ENCODE results near the gene SRD5A1. TPM values are rescaled to one million over a fixed set of nuclear protein-coding genes. Genes with fewer than 3 reads are reported as not detected.

Gene SRD5A1
- total RNA-seq, 1 donor from 2014 or later: 16.2 TPM

DNA sequence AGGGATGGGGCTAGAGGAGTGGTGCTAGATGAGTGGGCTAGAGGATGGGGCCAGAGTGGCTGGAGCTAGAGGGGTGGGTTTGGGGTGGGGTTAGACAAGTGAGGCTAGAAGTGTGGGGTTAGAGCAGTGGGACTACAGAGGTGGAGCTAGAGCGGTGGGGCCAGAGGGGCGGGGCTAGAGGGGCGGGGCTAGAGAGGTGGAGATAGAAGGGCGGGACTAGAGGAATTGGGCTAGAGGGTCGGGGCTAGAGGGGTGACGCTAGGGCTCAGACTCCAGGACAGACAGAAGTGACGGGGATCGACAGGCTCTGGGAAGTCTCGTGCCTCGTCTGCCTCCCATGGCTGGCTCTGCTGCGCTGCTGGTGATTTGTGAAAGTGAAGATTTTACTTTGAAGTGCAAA lies 49.0 kb downstream of the SRD5A1 start:
- no peaks in the 10 kb centered on the region for H3K36me3 Mint-ChIP-seq
- Histone ChIP-seq H3K27ac (no peak overlapping the region), H3K9ac (no peak overlapping the region), H2AFZ (replicated peaks) (no peak overlapping the region), H3F3A (ENCODE audit: low read depth) (peaks cover 1% of the 10 kb centered on the region), H4K20me1 (ENCODE audit: low read depth) (peaks cover 10% of the 10 kb centered on the region), H3K79me2 (ENCODE audit: low read depth) (no peaks in the 10 kb centered on the region), H3K27me3 (peaks cover 19% of the 10 kb centered on the region), H3K9me3 (ENCODE audit: low read depth) (no peaks in the 10 kb centered on the region), H3K4me2 (no peak overlapping the region), H3K4me3 (no peak overlapping the region), H3K36me3 (no peaks in the 10 kb centered on the region), H3K4me1 (no peaks in the 10 kb centered on the region)
- DNase-seq (ENCODE audit: low spot score): peak; percentile 9
- no peaks in the 10 kb centered on the region for H3K9me3 Mint-ChIP-seq
- H3K27ac Mint-ChIP-seq: no peak overlapping the region
- H3K4me1 Mint-ChIP-seq: peaks cover 11% of the 10 kb centered on the region
- no peak for TF ChIP-seq EZH2phosphoT487 (IDR thresholded peaks at IDR 0.05)
- no peak for TF ChIP-seq EZH2 (IDR thresholded peaks at IDR 0.05)
- no peak for TF ChIP-seq CTCF (IDR thresholded peaks at IDR 0.05)
- H3K4me3 Mint-ChIP-seq: no peak overlapping the region
- H3K27me3 Mint-ChIP-seq (ENCODE audit: insufficient read depth, low read depth): peaks cover 6% of the 10 kb centered on the region

GRCh38 chr5:6683241-6683640 lies 50.0 kb downstream of the SRD5A1 start:
- Histone ChIP-seq H3K27ac (no peak overlapping the region), H2AFZ (replicated peaks) (no peak overlapping the region), H3K4me3 (no peak overlapping the region), H3K36me3 (no peaks in the 10 kb centered on the region), H3F3A (ENCODE audit: low read depth) (peaks cover 7% of the 10 kb centered on the region), H3K4me1 (no peaks in the 10 kb centered on the region), H3K9me3 (ENCODE audit: low read depth) (no peaks in the 10 kb centered on the region), H3K79me2 (ENCODE audit: low read depth) (no peaks in the 10 kb centered on the region), H3K9ac (no peak overlapping the region), H4K20me1 (ENCODE audit: low read depth) (peaks cover 10% of the 10 kb centered on the region), H3K4me2 (no peak overlapping the region), H3K27me3 (peaks cover 29% of the 10 kb centered on the region)
- Mint-ChIP-seq H3K4me3 (no peak overlapping the region), H3K27me3 (ENCODE audit: insufficient read depth, low read depth) (peaks cover 10% of the 10 kb centered on the region), H3K4me1 (peaks cover 8% of the 10 kb centered on the region), H3K27ac (no peak overlapping the region), H3K36me3 (no peaks in the 10 kb centered on the region), H3K9me3 (no peaks in the 10 kb centered on the region)
- no peak for DNase-seq (ENCODE audit: low spot score)
- TF ChIP-seq CTCF (IDR thresholded peaks at IDR 0.05) (no peak), EZH2 (IDR thresholded peaks at IDR 0.05) (no peak), EZH2phosphoT487 (IDR thresholded peaks at IDR 0.05) (no peak)

DNA sequence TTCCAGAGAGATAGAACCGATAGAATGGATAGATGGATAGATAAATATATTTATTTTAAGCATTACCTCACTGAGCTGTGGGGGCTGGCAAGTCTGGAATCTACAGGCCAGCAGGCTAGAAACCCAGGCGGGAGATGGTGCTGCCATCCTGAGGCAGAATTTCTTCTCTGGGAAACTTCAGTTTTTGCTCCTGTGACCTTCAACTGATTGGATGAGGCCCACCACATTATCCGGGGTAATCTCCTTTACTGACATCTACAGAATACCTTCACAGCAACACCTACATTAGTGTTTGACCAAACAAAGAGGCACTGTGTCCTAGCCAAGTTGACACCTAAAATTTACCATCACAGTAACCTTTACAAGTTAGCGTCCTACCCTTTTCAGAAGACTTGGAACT lies 50.8 kb downstream of the SRD5A1 start:
- no peaks in the 10 kb centered on the region for H3K9me3 Mint-ChIP-seq
- no peak for TF ChIP-seq CTCF (IDR thresholded peaks at IDR 0.05)
- no peak for TF ChIP-seq EZH2phosphoT487 (IDR thresholded peaks at IDR 0.05)
- no peak for TF ChIP-seq EZH2 (IDR thresholded peaks at IDR 0.05)

More for the DNA sequence above, 50.8 kb downstream of the SRD5A1 start:
- Histone ChIP-seq H3K4me3 (no peak overlapping the region), H3K4me2 (no peak overlapping the region), H3K9ac (no peak overlapping the region), H2AFZ (replicated peaks) (no peak overlapping the region), H3F3A (ENCODE audit: low read depth) (peaks cover 7% of the 10 kb centered on the region), H3K27me3 (peaks cover 37% of the 10 kb centered on the region), H4K20me1 (ENCODE audit: low read depth) (peaks cover 10% of the 10 kb centered on the region), H3K79me2 (ENCODE audit: low read depth) (no peaks in the 10 kb centered on the region), H3K4me1 (no peaks in the 10 kb centered on the region), H3K36me3 (no peaks in the 10 kb centered on the region), H3K9me3 (ENCODE audit: low read depth) (no peaks in the 10 kb centered on the region), H3K27ac (no peak overlapping the region)
- no peak overlapping the region for H3K4me3 Mint-ChIP-seq
- H3K4me1 Mint-ChIP-seq: peaks cover 8% of the 10 kb centered on the region
- peaks cover 10% of the 10 kb centered on the region for H3K27me3 Mint-ChIP-seq (ENCODE audit: insufficient read depth, low read depth)
- no peak for DNase-seq (ENCODE audit: low spot score)
- H3K27ac Mint-ChIP-seq: no peak overlapping the region
- no peaks in the 10 kb centered on the region for H3K36me3 Mint-ChIP-seq

All from neural progenitor cell (in vitro differentiated cells).